Measurements from ENCODE around the gene CD244.

DNA sequence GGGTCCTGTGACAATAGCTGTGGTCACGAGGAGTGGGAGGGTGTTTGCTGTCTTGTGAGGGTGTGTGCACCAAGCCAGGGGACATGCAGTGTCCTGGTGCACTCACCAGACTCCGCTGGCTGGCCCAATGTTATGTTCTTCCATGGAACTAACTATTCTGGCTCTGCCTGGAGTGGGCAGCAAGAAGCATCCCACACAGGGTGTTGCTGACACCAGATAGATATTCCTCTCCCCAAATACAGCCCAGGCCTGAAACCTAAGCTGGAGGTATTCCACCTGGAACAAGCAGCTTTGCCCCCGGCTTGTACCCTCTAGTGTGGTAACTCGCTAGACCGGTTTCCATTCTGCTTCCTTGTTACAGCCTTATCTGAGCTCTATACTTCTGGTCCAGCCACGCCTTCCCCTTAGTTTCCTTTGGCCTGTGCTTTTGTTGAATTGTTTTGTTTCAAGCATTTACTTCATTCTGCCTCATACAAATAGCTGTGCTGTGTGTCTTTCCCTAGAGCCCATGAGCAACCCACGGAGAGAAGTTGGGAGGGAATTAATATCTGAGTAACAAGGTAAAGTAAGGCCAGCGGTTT lies 81.4 kb downstream of the CD244 start:
- TF ChIP-seq POLR2AphosphoS5 (IDR thresholded peaks at IDR 0.05; ENCODE audit: insufficient read depth in 1 of 2, low read depth in 1 of 2) = no peak
- no peak for TF ChIP-seq CTCF (IDR thresholded peaks at IDR 0.05)
- TF ChIP-seq POLR2A (IDR thresholded peaks at IDR 0.05) = no peak
